Astrocyte (in vitro differentiated cells and primary cell): ENCODE measurements around the gene ASB6. TPM values are rescaled to one million over a fixed set of nuclear protein-coding genes. Genes with fewer than 3 reads are reported as not detected.

Experiments used
- DNase-seq: peaks from one replicate; pipeline ENCODE4 v3.0.0-alpha.2; 2010; ENCODE audit warnings: low read depth
- FAIRE-seq: peaks from 2 replicates; lab custom pipeline; 2011; peaks lifted over from hg19 to GRCh38; lab: Jason Lieb, UNC
- H2AFZ ChIP-seq: 2 replicates; pipeline ENCODE4 v1.6.0; 2012; ENCODE audit warnings: low read depth, low read length, inconsistent platforms
- H3K27ac ChIP-seq: 2 replicates; pipeline ENCODE4 v1.5.1; 2011; ENCODE audit warnings: low read depth, low read length, inconsistent platforms
- H3K27me3 ChIP-seq: 2 replicates; pipeline ENCODE4 v1.6.0; 2011; ENCODE audit warnings: low read length, inconsistent platforms; ENCODE audit not compliant: insufficient read depth
- H3K36me3 ChIP-seq: 2 replicates; pipeline ENCODE4 v1.5.1; 2011; ENCODE audit warnings: low read length, inconsistent platforms; ENCODE audit not compliant: insufficient read depth
- H3K4me1 ChIP-seq: 2 replicates; pipeline ENCODE4 v1.5.1; 2011; ENCODE audit warnings: low read length, inconsistent platforms; ENCODE audit not compliant: insufficient read depth
- H3K4me2 ChIP-seq: 2 replicates; pipeline ENCODE4 v1.6.0; 2012; ENCODE audit warnings: low read length, inconsistent platforms
- H3K4me3 ChIP-seq: 2 replicates; pipeline ENCODE4 v1.5.1; 2011; ENCODE audit warnings: low read depth, mild to moderate bottlenecking, low read length, inconsistent platforms; ENCODE audit not compliant: insufficient read depth
- H3K79me2 ChIP-seq: 2 replicates; pipeline ENCODE4 v1.6.0; 2012; ENCODE audit warnings: mild to moderate bottlenecking, low read length, inconsistent platforms; ENCODE audit not compliant: insufficient read depth
- H3K9ac ChIP-seq: 2 replicates; pipeline ENCODE4 v1.6.0; 2012; ENCODE audit warnings: mild to moderate bottlenecking, low read length, inconsistent platforms
- H3K9me3 ChIP-seq: 2 replicates; pipeline ENCODE4 v1.5.1; 2012; ENCODE audit warnings: low read depth, mild to moderate bottlenecking, low read length, inconsistent platforms; ENCODE audit not compliant: insufficient read depth
- H4K20me1 ChIP-seq: 2 replicates; pipeline ENCODE4 v1.6.0; 2012; ENCODE audit warnings: low read length, inconsistent platforms; ENCODE audit not compliant: insufficient read depth
- H3K27ac Mint-ChIP-seq: one replicate; pipeline ENCODE4 v1.8.0; 2021; ENCODE audit warnings: mild to moderate bottlenecking, mixed read lengths; ENCODE audit not compliant: unreplicated experiment
- H3K27me3 Mint-ChIP-seq: one replicate; pipeline ENCODE4 v1.8.0; 2021; ENCODE audit warnings: low read depth, mixed read lengths; ENCODE audit not compliant: unreplicated experiment
- H3K36me3 Mint-ChIP-seq: one replicate; pipeline ENCODE4 v1.8.0; 2021; ENCODE audit warnings: low read depth, mixed read lengths; ENCODE audit not compliant: unreplicated experiment
- H3K4me1 Mint-ChIP-seq: one replicate; pipeline ENCODE4 v1.8.0; 2021; ENCODE audit warnings: low read depth, mixed read lengths; ENCODE audit not compliant: unreplicated experiment
- H3K4me3 Mint-ChIP-seq: one replicate; pipeline ENCODE4 v1.8.0; 2021; ENCODE audit warnings: mild to moderate bottlenecking, moderate library complexity, mixed read lengths; ENCODE audit not compliant: unreplicated experiment
- H3K9me3 Mint-ChIP-seq: one replicate; pipeline ENCODE4 v1.8.0; 2021; ENCODE audit warnings: mild to moderate bottlenecking, mixed read lengths; ENCODE audit not compliant: unreplicated experiment
- CTCF ChIP-seq: IDR thresholded peaks from 2 replicates; pipeline ENCODE4 v1.5.1; 2011; ENCODE audit warnings: low read depth, mild to moderate bottlenecking, inconsistent platforms, low read length, moderate library complexity; ENCODE audit not compliant: insufficient read depth
- EZH2 ChIP-seq: IDR thresholded peaks from 2 replicates; pipeline ENCODE4 v1.6.1; 2012; ENCODE audit warnings: mild to moderate bottlenecking, low read length, inconsistent platforms; ENCODE audit not compliant: insufficient read depth
- total RNA-seq: library from RNA; stranded (reverse); gene quantifications from 2 replicates; pipeline ENCODE4 v1.2.1, GENCODE V29; 2021

Gene ASB6
- total RNA-seq, 1 donor from 2014 or later = 24.3 TPM

GRCh38 chr9:129604056-129604765, 37.7 kb downstream of the ASB6 start:
- no peak overlapping the region for H3K27ac Mint-ChIP-seq
- Histone ChIP-seq H3K27ac (no peak overlapping the region), H3K36me3 (no peaks in the 10 kb centered on the region), H2AFZ (no peak overlapping the region), H3K4me2 (no peak overlapping the region), H3K4me3 (no peak overlapping the region), H3K4me1 (peaks cover 7% of the 10 kb centered on the region), H3K79me2 (no peaks in the 10 kb centered on the region), H3K27me3 (no peaks in the 10 kb centered on the region), H4K20me1 (no peaks in the 10 kb centered on the region), H3K9ac (no peak overlapping the region), H3K9me3 (no peaks in the 10 kb centered on the region)
- no peaks in the 10 kb centered on the region for H3K27me3 Mint-ChIP-seq
- no peak for TF ChIP-seq EZH2
- no peak for TF ChIP-seq CTCF
- no peak for FAIRE-seq
- no peaks in the 10 kb centered on the region for H3K36me3 Mint-ChIP-seq
- no peak overlapping the region for H3K4me3 Mint-ChIP-seq
- no peak for DNase-seq
- H3K4me1 Mint-ChIP-seq = peaks cover 12% of the 10 kb centered on the region
- H3K9me3 Mint-ChIP-seq = no peaks in the 10 kb centered on the region

GRCh38 chr9:129602598-129603415, 39.1 kb downstream of the ASB6 start:
- peaks cover 11% of the 10 kb centered on the region for H3K4me1 ChIP-seq
- H3K9me3 ChIP-seq = no peaks in the 10 kb centered on the region
- H3K9me3 Mint-ChIP-seq = no peaks in the 10 kb centered on the region
- H3K27ac Mint-ChIP-seq = no peak overlapping the region
- H3K27me3 ChIP-seq = no peaks in the 10 kb centered on the region
- H3K4me2 ChIP-seq = peak overlapping the region; percentile 15
- FAIRE-seq = no peak
- DNase-seq = no peak
- TF ChIP-seq CTCF (no peak), EZH2 (no peak)
- no peak overlapping the region for H3K4me3 ChIP-seq
- H3K4me3 Mint-ChIP-seq = no peak overlapping the region
- H2AFZ ChIP-seq = peak overlapping the region; percentile 0
- no peaks in the 10 kb centered on the region for H3K79me2 ChIP-seq
- peaks cover 19% of the 10 kb centered on the region for H3K4me1 Mint-ChIP-seq
- no peaks in the 10 kb centered on the region for H3K27me3 Mint-ChIP-seq
- H3K9ac ChIP-seq = no peak overlapping the region
- H3K36me3 Mint-ChIP-seq = no peaks in the 10 kb centered on the region
- H3K36me3 ChIP-seq = no peaks in the 10 kb centered on the region
- no peak overlapping the region for H3K27ac ChIP-seq
- H4K20me1 ChIP-seq = no peaks in the 10 kb centered on the region
